Heart left ventricle (tissue), 13 donors: ENCODE measurements around the gene PECR.

Experiments used
- POLR2A ChIP-seq, 2 donors: fragments of 450-650 bp; IDR thresholded peaks; one replicate each; pipeline ENCODE4 v1.6.1; 2017; ENCODE audit warnings: antibody characterized with exemption in 2 of 2, mild to moderate bottlenecking in 2 of 2, moderate library complexity in 2 of 2
- TF ChIP-seq, protein P1 (sequence below), 12 donors: fragments of 200-600 bp; sonication (generic) in 4 of 12; IDR thresholded peaks; one replicate each; pipeline versions ENCODE4 v1.5.0 to v1.8.0; 2018 to 2022; ENCODE audit warnings: antibody characterized with exemption in 12 of 12, mild to moderate bottlenecking in 5 of 12
- donor health status: ischemic (EF 13 %, LVEDD 7.1; RV severe dilation, severe dysfunction).
- donor health status: DM: no; HTN: yes; CAD: no.
- donor health status: DM: no; HTN: no; CAD: no.
- donor health status: ischemic (EF 25% LVEDD 6.9; RV normal size, moderate dysfunction).
- donor health status: ischemic (EF 25% LVEDD 5.7; RV mildly dilated, moderate dysfunction).
- donor health status: ischemic (EF 35%, LVEDD 5.7; RV mildly dilated, moderate dysfunction).
- donor health status: nonischemic (EF 11% LVEDD 7.7; RV severe dilation, severe dysfunction).
- donor health status: DM: yes; HTN: yes; CAD: no.
- donor health status: PGD.
- donor health status: ischemic (EF 29% LVEDD 5.4; RV normal size, mild dysfunction).
- donor health status: nonischemic (EF 23%, LVEDD 6.1; RV moderate dilation, normal function).

DNA sequence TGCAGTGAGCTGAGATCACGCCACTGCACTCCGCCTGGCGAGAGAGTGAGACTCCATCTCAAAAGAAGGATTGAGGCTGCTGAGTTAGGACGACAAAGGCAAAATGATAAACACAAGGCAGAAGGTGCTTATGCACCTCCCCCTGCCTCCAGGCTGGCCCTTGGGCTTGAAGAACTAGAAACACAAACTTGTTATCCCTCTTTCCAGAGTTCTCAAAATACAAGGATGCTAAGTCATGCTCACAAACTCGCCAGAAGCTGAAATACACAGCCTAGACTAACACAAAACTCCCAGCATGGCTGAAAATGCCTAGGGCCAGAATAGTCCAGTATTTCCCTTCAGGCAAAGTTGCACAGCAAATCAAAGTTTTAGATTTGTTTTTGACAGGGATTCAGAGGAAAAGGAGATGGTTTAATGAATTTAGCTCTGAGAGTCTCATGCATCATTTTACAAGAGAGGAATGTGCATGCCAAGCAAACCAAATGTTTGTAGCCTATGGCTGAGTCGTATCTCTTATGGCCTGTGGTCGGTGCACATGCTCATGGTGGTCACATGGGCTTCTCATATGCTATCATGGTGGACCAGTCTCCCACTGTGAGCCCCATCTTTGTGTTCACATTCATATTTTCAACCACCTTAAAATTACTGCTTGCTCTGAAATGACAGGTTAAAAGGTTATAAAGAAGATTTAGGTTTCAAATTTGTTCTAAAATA lies 52.0 kb downstream of the PECR start:
- TF ChIP-seq, protein P1, sequence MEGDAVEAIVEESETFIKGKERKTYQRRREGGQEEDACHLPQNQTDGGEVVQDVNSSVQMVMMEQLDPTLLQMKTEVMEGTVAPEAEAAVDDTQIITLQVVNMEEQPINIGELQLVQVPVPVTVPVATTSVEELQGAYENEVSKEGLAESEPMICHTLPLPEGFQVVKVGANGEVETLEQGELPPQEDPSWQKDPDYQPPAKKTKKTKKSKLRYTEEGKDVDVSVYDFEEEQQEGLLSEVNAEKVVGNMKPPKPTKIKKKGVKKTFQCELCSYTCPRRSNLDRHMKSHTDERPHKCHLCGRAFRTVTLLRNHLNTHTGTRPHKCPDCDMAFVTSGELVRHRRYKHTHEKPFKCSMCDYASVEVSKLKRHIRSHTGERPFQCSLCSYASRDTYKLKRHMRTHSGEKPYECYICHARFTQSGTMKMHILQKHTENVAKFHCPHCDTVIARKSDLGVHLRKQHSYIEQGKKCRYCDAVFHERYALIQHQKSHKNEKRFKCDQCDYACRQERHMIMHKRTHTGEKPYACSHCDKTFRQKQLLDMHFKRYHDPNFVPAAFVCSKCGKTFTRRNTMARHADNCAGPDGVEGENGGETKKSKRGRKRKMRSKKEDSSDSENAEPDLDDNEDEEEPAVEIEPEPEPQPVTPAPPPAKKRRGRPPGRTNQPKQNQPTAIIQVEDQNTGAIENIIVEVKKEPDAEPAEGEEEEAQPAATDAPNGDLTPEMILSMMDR (IDR thresholded peaks at IDR 0.05): no peak
- no peak for TF ChIP-seq POLR2A (IDR thresholded peaks at IDR 0.05)
